B cell (primary cell): Measurements from ENCODE around the gene USO1.

ENCODE experiments used
- CTCF ChIP-seq: fragments of 200-600 bp; IDR thresholded peaks from one replicate; pipeline ENCODE4 v1.8.0; 2022; ENCODE audit warnings: antibody characterized with exemption, mild to moderate bottlenecking
- EZH2 ChIP-seq: IDR thresholded peaks from 2 replicates; pipeline ENCODE4 v1.6.1; 2012; ENCODE audit warnings: borderline replicate concordance, low read depth, mild to moderate bottlenecking, moderate library complexity, low read length; ENCODE audit not compliant: insufficient read depth, poor library complexity, severe bottlenecking

- TF ChIP-seq CTCF (peak; percentile 86), EZH2 (no peak)
Observed at GRCh38 chr4:75724066-75724866, at the start of gene USO1.
